Esophagus squamous epithelium (tissue), 4 donors: ENCODE data around the gene TFAP2B.

Source experiments
- POLR2A ChIP-seq, 4 donors: fragments of 450-650 bp; IDR thresholded peaks; one replicate each; pipeline ENCODE4 v1.6.1; 2017; ENCODE audit warnings: antibody characterized with exemption in 4 of 4, mild to moderate bottlenecking in 4 of 4, moderate library complexity in 3 of 4
- TF ChIP-seq, protein P1 (sequence below), 6 experiments: fragments of 450-650 bp in 4 of 6; fragments of 200-600 bp in 2 of 6; sonication (generic) in 2 of 6; IDR thresholded peaks; one replicate each; pipeline ENCODE4 v1.5.1; 2016 to 2019; ENCODE audit warnings: antibody characterized with exemption in 6 of 6, mild to moderate bottlenecking in 4 of 6, moderate library complexity in 4 of 6

DNA sequence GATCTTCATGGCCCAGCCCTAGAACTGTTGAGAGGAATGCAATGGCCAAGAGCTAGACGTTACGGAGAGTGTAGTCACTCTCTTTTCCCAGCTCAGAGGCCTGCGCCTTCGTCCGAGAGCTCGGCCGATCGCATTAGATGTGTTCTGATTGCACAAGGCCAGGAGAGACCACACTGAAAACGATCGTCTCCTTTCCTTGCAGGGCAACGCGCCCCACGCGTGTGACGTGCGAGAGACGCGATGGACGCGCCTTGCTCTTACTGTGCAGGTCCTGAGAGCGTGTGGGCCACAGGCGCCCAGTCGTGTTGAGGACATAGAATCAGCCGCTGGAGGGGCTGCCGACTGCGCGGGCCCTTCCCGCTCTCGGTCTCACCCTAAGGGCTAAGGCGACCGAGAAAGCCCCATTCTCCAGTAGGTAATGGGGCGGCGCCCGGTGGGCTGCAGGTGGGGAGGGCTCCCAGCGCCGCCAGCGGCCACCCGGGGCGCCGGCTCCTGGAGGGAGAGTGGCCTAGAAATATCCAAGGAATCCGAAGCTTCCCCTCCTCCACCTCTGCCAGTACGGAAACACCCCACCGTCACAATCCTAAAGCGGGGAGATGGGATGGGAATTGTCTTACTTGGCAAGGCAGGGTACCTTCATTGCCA, 26.9 kb downstream of the TFAP2B start:
- TF ChIP-seq, protein P1, sequence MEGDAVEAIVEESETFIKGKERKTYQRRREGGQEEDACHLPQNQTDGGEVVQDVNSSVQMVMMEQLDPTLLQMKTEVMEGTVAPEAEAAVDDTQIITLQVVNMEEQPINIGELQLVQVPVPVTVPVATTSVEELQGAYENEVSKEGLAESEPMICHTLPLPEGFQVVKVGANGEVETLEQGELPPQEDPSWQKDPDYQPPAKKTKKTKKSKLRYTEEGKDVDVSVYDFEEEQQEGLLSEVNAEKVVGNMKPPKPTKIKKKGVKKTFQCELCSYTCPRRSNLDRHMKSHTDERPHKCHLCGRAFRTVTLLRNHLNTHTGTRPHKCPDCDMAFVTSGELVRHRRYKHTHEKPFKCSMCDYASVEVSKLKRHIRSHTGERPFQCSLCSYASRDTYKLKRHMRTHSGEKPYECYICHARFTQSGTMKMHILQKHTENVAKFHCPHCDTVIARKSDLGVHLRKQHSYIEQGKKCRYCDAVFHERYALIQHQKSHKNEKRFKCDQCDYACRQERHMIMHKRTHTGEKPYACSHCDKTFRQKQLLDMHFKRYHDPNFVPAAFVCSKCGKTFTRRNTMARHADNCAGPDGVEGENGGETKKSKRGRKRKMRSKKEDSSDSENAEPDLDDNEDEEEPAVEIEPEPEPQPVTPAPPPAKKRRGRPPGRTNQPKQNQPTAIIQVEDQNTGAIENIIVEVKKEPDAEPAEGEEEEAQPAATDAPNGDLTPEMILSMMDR (IDR thresholded peaks at IDR 0.05): no peak
- no peak for TF ChIP-seq POLR2A (IDR thresholded peaks at IDR 0.05)
